Anterior cingulate cortex (tissue), 58 donors: ENCODE data around the gene FBXW5.

ENCODE experiments used
- DNase-seq, 58 donors: peaks; one replicate each; lab custom pipeline; 2025; lab: John Stamatoyannopoulos, UW

Gene FBXW5

DNA sequence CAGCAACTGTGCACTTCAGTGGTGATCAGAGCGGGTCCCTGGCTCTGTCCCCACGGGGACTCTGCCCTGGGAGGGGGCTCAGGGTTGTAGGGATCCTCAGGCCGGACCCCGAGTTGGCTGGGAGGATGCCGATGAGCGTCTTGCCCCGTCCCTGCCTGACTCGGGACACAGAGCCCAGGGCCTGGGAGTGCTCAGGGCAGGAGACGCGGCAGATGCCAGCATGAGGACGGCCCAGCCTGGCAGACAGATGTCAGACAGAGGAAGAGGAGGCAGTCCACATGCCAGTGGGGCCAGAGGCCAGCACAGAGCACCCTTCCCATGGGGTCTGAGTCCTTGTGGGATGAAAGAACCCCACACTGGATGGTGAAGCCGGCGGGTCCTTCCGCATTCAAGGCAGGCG, 18.8 kb upstream of the FBXW5 start:
- DNase-seq: peak in 3 of 58 donors; percentile 23 to 34 (median 29)

DNA sequence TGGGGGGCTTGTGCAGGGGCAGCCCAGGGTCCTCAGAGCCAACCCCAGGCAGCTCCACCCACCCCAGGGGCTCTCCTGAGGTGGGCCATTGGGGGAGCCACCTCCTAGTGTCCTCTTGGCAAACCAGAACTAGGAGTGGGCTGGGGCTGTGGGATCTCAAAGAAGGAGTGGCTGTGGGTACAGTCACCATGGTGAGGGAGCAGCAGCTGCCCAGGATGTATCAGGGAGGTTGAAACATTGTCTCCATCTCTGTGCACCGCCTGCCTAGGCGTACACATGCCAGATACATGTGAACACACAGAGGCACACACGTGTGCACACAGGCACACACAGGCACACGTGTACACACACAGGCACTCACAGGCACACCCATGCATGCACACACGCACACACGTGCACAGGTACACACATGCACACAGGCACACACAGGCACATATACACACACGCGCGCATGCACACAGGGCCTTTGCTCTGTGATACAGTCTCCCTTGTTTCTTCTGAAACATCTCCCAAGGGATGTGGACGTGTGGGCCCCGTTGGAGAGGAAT, 18.2 kb upstream of the FBXW5 start:
- DNase-seq: no peak

DNA sequence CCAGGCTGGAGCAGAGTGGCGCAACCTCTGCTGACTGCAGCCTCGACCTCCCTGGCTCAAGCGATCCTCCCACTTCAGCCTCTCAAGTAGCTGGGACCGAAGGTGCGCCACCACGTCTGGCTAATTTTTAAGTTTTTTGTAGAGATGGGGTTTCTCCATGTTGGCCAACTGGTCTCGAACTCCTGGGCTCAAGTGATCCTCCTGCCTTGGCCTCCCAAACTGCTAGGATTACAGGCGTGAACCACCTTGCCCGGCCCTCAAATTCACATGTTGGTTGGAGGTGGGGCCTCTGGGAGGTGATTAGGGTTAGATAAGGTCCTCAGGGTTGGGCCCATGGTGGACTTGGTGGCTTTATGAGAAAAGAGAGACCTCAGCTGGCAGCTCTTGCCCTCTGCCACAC, 17.6 kb upstream of the FBXW5 start:
- no peak for DNase-seq

DNA sequence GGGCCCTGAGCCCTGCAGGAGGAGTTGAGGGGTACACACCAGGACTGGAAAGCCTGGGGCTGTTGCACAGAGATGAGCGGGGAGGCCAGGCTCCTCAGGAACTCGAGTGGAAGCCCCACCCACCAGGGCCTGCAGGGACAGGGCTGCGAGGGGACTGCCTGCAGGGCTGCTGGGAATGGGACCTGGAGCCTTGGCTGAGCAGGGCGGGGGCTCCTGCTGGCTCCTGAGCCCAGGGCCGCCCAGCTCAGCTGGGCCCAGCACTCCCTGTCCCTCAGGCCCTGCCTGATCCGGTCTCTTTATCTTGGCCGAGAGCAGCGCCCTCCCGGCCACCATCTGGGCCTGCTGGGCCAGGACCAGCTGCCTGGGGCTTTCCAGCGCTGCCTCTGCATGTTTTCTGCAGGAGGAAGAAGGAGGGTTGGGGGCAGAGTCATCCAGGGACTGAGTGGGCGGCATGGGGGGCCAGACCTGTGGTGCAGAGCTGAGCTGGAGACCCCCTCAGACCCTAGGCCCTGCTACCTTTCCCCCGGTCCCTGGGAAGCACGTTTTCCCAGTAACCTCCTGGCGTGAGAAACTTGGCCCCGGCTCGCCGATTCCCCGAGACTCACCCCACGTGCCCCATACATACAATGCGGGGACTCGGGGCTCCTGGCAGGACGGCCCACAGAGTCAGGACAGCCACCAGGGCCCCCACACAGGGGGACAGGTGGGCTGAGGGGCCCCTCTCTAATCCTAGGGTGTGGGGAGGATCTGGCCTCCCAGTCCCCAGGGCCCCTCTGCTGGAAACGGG, 16.9 kb upstream of the FBXW5 start:
- peak in 24 of 58 donors; percentile 19 to 64 (median 40) for DNase-seq

DNA sequence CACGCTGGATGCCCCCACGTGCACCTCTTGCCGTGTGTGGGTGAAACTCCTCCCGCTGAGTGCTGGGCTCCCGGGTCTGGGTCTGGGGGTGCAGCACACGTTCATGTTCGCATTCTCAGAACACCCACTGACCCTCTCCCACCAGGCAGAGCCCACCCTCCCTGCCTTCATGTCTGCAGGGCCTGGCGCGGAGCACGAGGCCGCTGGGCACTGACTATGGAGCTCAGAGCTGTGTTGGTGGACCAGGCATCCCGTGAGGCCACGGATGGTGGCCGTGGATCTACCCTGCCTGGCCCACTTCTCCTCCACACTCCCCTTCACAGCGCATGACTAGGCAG, 16.4 kb upstream of the FBXW5 start:
- no peak for DNase-seq

DNA sequence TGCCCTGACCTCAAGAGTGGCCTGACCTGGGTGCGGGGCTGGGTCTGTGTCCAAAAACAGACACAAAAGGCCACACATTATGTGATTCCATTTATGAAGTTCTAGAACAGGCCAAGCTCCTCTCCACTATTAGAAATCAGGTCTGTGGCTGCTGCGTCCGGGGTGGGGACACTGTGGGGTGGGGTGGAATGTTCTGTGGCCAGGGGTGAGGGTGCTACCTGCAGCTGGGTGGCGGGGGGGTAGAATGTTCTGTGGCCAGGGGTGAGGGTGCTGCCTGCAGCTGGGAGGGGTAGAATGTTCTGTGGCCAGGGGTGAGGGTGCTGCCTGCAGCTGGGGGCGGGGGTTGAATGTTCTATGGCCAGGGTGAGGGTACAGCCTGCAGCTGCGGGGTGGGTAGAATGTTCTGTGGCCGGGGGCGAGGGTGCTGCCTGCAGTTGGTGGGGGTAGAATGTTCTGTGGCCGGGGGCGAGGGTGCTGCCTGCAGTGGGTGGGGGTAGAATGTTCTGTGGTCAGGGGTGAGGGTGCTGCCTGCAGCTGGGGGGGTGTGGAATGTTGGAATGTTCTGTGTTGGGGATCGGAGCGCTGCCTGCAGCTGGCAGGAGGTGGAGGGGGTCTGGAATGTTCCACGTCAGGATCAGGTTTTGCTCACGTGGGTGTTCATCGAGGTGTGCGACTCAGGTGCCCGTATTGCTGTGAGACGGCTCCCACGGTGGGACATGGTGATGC, 15.8 kb upstream of the FBXW5 start:
- DNase-seq: no peak

DNA sequence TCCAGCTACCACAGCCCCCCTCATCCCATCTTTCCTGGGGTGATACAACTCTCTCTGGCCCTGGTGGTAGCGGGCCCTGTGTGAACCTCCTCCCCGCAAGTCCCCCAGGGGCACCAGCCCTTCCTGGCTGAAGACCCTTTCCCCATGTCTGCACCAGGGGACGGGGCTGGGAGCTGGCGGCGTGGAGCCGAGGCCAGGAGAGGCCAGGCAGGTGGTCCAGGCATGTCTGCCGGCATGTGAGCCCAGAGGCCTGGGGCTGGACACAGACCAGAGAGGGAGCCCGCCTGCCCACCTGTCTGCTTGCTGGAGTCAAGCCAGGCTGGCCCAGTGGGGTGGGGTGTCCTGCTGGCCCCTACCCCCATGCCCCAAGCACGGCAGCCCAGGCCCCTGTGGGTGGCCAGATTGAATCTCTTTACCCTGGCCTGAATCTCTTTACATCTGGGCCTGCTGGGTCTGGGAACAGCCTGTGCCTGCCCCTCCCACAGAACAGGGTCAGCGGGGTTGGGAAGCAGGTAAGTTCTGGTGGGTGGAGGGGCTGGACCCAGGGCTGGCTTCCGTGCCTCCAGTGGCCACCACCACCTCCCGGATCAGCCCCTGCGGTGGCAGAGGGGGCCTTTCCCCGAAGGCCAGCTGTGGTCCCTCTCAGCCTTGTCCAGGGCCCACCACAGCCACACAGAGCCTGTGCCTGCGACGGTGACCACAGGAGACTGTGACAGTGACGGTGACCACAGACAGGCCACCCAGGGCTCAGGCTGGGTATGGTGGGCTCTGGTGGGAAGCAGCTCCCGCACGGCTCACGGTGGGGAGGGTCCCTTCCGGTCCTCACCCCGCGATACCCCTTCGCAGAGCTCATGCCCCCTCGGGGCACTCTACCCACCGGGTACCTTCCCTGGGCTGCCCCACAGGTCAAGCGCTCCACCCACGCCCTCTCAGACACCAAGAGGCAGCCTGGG, 14.6 kb upstream of the FBXW5 start:
- no peak for DNase-seq

DNA sequence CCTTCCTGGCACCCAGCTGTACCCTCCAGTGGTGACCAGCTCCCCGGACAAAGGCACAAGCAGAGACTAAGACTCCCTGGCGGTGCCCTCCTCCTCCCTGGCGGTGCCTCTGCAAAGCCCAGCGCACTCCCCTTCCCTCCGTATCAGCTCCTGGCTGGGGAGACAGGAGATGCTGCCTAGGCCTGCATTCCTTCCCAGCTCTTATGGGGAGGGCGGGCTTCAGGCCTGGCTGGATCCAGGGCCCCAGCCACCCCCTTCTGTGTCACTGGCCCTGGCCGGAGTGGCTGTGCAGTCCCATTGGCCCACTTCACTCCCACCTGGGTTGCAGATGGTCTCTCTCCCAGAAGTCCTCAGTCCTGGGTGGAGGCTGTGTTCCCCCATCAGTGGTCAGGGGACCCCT, 13.9 kb upstream of the FBXW5 start:
- DNase-seq: no peak

DNA sequence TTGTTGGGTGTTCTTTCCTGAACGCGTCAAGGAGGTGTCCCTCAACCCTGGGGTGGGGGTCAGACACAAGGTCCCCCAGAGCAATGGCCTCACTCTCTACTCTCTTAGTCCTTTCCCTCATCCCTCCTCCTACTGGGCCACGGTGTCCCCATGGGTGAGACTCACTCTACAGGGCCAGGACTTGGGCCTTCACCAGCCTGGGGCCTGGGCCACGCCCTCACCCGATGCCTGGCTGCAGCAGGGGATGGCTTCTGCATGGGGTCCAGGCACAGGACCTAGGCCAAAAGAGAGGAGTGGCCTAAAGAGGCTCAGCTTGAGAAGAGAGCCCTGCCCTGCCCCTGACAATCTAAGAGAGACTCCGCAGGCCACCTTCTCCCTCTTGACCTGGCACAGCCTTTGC, 13.4 kb upstream of the FBXW5 start:
- DNase-seq: no peak

DNA sequence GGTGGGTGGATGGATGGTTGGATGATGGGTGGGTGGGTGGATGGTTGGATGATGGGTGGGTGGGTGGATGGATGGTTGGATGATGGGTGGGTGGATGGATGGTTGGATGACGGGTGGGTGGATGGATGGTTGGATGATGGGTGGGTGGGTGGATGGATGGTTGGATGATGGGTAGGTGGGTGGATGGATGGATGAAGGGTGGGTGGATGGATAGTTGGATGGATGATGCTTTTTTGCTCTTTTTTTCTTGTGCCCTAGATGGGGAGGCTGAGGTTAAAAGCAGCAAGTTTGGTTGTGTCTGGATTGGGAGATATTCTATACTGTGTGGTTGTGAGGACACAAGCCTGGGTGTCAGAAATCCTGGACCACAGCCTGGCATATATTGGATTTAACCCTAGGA, 12.9 kb upstream of the FBXW5 start:
- DNase-seq: no peak

DNA sequence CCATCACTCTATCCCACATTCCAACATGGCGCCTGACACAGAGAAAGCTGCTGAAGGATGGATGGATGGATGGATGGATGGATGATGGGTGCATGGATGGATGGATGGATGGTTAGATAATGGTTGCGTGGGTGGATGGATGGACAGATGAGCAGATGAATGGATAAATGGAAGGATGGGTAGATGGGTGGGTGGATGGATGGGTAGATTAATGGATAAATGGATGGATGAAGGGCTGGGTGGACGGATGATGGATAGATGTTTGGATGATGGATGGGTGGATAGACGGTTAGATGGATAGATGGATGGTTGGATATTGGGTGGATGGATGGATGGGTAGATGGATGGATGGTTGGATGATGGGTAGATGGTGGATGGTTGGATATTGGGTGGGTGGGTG, 12.1 kb upstream of the FBXW5 start:
- DNase-seq: no peak

DNA sequence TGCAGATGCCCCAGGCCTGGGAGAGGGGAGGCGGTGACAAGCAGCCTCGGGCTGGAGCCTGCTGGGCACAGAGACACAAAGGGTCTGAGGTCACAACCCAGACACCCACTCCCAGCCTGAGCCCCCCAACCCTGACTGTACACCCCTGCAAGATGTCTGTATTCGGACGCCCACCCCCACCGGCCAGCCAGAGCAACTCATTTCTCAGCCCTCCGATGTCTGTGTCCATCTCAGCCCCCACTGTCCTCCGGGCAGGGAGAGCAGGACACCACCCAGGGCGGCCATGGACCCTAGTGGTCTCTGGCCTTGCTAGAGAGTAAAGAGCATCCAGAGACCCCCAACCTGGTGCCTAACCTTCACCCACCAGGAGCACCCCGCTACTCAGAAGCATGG, 11.4 kb upstream of the FBXW5 start:
- no peak for DNase-seq

DNA sequence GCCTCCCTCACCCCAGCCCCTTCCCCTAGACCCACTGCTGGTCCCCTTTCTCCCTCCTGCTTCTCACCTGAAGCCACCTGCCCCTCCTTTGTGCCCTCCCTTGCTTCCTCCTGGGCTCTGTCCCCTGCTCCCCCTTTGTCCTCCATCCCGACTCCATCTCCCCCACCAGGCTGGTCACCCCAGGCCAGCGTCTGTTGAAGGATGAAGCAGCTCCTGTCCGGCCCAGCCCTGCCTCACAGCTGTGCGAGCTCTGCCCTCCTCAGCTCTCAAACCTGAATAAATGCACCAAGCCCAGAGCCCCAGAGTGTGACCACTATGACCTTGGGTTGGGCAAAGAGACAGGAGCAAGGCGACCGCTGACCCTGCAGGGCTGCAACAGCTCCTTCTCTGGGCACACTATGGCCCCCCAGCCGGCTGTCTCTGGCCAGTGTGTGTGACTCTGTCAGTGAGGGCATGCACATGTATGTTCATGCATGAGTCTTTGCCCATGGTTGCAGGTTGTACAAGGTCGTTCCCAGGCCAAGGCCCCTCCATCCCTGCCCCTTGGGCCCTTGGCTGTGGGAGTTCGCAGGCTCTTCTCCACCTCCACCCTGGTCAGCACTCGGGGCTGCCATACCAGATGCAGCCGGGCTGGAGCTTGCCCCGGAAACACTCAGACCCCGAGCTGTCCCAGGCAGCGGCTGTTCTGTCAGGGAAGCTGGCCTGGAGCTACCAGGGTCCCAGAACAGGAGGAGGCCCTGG, 10.8 kb upstream of the FBXW5 start:
- DNase-seq: no peak

DNA sequence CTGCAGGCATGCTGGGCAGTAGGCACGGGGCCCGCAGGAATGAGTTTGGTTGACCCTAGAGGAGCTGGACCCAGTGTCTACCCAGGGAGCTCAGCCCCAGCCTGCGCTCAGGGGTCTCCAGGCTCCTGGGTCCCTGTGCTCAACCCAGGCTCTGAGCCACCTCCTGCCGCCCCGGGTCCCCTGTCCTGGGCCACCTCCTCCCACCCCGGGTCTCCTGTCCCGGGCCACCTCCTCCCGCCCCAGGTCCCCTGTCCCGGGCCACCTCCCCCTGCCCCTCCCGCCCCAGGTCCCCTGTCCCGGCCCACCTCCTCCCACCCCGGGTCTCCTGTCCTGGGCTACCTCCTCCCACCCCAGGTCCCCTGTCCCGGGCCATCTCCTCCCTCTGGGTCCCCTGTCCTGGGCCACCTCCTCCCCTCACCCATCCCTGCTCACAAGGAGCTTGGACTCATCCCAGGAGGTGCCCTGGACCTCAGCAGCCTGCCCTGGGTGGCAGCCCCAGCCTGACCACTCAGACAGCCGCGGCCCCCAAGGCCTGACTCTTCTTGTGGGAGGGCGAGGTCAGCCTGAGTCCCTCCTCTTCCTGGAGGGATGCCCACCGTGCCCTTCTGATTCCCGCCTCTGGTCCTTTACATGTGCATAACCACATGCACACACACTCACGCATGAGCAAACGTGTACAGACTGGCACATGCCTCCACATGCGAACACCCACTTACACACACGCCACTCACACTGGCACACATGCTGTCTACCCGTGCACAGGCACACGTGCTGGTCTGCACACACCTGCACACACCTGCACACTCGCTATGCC, 9.9 kb upstream of the FBXW5 start:
- no peak for DNase-seq

DNA sequence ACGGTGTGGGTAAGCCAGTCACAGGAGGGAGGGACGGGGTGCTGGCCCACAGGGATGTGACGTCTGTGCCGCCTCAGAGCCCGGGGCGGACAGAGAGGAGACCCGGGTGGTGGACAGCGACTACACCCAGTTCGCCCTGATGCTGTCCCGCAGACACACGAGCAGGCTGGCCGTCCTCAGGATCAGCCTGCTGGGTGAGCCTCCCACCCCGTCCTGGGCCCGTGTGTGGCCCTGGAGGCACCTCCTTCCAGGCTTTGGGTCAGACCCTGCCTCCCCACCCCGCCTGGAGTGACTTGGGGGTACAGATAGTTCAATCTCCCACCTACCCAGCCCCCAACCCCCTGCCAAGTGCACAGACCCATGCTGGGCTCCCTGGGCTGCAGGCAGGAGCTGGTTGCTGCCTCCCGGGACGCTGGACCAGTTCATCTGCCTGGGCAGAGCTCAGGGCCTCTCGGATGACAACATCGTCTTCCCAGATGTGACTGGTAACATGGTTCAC, 9.3 kb upstream of the FBXW5 start:
- no peak for DNase-seq

DNA sequence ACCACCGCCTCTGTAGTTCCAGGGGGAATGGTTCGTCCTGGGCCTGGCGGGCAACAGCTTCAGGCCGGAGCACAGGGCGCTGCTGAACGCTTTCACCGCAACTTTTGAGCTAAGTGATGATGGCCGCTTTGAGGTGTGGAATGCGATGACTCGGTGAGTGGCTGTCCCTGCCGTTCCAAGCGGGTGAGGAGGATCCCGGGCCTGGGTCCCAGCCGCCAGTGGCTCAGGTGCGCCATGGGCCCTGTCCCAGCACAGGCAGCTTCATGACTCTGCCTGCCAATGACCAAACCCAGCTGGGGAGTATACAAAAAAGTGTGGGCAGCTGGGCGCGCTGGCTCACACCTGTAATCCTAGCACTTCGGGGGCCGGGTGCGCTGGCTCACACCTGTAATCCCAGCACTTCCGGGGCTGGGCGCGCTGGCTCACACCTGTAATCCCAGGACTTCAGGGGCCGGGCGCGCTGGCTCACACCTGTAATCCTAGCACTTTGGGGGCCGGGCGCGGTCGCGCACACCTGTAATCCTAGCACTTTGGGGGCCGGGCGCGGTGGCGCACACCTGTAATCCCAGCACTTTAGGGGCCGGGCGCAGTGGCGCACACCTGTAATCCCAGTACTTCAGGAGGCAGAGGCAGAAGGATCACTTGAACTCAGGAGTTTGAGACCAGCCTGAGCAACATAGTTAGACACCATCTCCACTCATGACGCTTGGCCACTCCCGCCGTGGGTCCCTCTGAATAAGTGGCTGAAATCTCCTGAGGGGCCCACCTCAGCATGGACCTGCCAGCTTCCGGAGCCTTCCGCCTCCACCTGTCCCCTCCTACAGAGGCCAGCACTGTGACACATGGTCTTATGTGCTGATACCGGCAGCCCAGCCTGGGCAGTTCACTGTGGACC, 8.6 kb upstream of the FBXW5 start:
- DNase-seq: no peak

DNA sequence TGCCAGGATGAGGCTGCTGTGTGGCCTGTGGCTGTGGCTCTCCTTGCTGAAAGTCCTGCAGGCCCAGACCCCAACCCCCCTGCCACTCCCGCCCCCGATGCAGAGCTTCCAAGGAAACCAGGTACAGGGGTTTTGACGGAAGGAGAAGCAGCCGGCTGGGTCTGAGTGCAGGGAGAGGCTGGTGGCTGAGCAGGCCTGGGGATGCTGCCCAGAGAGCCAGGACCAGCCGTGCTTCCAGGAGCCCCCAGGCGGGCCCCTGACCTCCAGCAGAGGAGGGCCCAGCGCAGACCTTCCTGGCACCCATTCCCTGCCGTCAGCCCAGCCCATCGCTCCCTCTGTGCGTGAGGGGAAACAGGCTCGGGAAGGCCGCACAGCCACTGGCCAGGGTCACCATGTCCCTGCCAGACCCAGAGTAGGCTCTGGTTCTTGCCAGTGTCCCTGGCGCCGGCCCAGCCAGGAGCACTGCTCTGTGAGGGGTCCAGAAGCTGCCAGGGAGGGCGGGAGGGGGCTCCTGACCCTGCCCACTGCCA, 7.8 kb upstream of the FBXW5 start:
- peak in 37 of 58 donors; percentile 17 to 78 (median 58) for DNase-seq
